Progenitor cell of endocrine pancreas (in vitro differentiated cells): ENCODE results near the gene FAM3B. TPM values are rescaled to one million over a fixed set of nuclear protein-coding genes. Genes with fewer than 3 reads are reported as not detected.

Experiments
- DNase-seq: peaks from one replicate; pipeline ENCODE4 v3.0.0; 2021; ENCODE audit warnings: low spot score; ENCODE audit not compliant: unreplicated experiment
- H3K27ac Mint-ChIP-seq: 2 replicates; pipeline ENCODE4 v1.8.0; 2021; ENCODE audit warnings: mild to moderate bottlenecking, moderate library complexity, mixed read lengths
- H3K27me3 Mint-ChIP-seq: 2 replicates; pipeline ENCODE4 v1.8.0; 2021; ENCODE audit warnings: mixed read lengths
- H3K36me3 Mint-ChIP-seq: 2 replicates; pipeline ENCODE4 v1.8.0; 2022; ENCODE audit warnings: mixed read lengths; ENCODE audit not compliant: insufficient read depth
- H3K4me1 Mint-ChIP-seq: 2 replicates; pipeline ENCODE4 v1.8.0; 2021; ENCODE audit warnings: low read depth, mixed read lengths
- H3K4me3 Mint-ChIP-seq: 2 replicates; pipeline ENCODE4 v1.8.0; 2021; ENCODE audit warnings: low read depth, mild to moderate bottlenecking, moderate library complexity, mixed read lengths
- H3K9me3 Mint-ChIP-seq: 2 replicates; pipeline ENCODE4 v1.8.0; 2021; ENCODE audit warnings: low read depth, mixed read lengths
- total RNA-seq: library from RNA; stranded (reverse); gene quantifications from 2 replicates; pipeline ENCODE4 v1.2.1, GENCODE V29; 2021
- TF ChIP-seq, protein P1 (sequence below): fragments of 200-600 bp; sonication (generic); IDR thresholded peaks from one replicate; pipeline ENCODE4 v1.5.0; 2021; ENCODE audit warnings: antibody characterized with exemption, mild to moderate bottlenecking; ENCODE audit not compliant: unreplicated experiment

FAM3B gene
- total RNA-seq, 1 donor from 2014 or later, result 8.2 TPM

DNA sequence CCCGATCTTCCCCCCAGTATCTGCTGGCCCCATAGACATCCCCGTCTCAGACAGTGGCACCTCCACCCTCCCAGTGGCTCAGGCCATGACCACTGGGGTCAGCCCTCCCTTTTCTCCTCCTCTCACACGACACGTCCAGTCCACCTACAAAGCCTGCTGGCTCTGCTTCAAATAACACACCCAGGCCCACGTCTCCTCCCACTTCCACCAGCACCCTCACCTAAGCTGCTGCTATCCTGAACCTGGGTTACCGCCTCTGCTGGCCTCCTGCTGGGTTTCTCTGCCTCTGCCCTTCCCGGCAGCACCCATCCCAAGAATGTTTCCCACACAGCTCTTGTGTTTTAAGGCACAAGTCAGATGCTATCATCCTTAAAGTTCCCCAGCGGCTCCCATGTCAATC, 71.2 kb downstream of the FAM3B start:
- no peak for DNase-seq
- Mint-ChIP-seq H3K4me1 (no peaks in the 10 kb centered on the region), H3K27ac (no peak overlapping the region), H3K36me3 (no peaks in the 10 kb centered on the region), H3K9me3 (no peaks in the 10 kb centered on the region), H3K27me3 (peaks cover 17% of the 10 kb centered on the region), H3K4me3 (no peak overlapping the region)
- TF ChIP-seq, protein P1, sequence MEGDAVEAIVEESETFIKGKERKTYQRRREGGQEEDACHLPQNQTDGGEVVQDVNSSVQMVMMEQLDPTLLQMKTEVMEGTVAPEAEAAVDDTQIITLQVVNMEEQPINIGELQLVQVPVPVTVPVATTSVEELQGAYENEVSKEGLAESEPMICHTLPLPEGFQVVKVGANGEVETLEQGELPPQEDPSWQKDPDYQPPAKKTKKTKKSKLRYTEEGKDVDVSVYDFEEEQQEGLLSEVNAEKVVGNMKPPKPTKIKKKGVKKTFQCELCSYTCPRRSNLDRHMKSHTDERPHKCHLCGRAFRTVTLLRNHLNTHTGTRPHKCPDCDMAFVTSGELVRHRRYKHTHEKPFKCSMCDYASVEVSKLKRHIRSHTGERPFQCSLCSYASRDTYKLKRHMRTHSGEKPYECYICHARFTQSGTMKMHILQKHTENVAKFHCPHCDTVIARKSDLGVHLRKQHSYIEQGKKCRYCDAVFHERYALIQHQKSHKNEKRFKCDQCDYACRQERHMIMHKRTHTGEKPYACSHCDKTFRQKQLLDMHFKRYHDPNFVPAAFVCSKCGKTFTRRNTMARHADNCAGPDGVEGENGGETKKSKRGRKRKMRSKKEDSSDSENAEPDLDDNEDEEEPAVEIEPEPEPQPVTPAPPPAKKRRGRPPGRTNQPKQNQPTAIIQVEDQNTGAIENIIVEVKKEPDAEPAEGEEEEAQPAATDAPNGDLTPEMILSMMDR, result no peak

DNA sequence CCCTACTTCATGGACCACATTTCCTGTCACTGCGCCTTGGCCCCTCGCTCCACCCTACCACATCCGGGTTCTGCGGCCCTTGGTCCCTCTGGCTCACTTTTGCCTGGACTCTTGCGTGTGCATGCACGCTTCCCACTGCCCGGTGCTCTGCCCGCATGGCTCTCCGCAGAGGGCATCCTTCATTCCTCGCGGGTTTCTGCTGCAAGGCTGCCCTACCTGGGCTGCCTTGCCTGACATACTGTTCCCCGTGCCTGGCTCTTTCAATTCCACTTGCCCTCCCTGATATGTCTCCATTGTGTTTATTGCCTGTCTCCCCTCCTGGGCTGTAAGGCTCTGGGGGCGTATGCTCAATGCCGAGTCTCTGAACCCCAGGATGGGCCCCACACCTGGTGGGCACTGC, 71.7 kb downstream of the FAM3B start:
- H3K9me3 Mint-ChIP-seq, result no peaks in the 10 kb centered on the region
- H3K4me3 Mint-ChIP-seq, result no peak overlapping the region
- peak overlapping the region; percentile 79 for H3K27ac Mint-ChIP-seq
- H3K4me1 Mint-ChIP-seq, result no peaks in the 10 kb centered on the region
- TF ChIP-seq, protein P1, result no peak
- no peak for DNase-seq
- H3K27me3 Mint-ChIP-seq, result peaks cover 18% of the 10 kb centered on the region
- H3K36me3 Mint-ChIP-seq, result no peaks in the 10 kb centered on the region

DNA sequence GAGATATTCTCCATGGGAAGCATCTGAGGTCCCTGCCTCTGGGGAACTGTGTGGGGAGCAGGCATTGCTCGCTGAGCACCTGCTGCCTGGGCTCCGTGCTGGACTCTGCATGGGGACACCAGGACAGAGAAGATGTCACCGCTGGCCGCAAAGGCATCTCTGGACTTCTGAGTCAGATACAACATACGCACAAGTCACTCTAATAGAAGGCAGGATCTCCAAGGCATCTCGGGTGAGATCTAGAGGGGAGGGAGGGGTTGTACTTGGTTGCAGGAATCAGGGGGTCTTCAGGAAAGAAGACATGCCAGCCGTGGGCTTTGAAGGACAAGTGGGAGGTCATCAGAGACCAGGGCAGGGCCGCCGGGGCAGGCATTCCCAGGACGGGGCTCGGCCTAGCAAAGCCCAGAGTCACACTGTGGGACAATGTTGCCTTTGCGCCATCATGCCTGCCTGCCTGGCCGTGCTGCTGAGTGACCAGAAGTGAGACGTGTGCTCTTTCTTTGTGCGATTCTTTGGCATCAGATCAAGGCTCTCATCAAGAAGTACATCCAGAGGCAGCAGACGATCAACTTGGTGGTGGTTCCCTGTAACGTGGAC, 73.5 kb downstream of the FAM3B start:
- TF ChIP-seq, protein P1, result no peak
- Mint-ChIP-seq H3K27ac (no peak overlapping the region), H3K27me3 (peaks cover 32% of the 10 kb centered on the region), H3K36me3 (no peaks in the 10 kb centered on the region), H3K4me3 (no peak overlapping the region), H3K9me3 (no peaks in the 10 kb centered on the region), H3K4me1 (no peaks in the 10 kb centered on the region)
- no peak for DNase-seq

DNA sequence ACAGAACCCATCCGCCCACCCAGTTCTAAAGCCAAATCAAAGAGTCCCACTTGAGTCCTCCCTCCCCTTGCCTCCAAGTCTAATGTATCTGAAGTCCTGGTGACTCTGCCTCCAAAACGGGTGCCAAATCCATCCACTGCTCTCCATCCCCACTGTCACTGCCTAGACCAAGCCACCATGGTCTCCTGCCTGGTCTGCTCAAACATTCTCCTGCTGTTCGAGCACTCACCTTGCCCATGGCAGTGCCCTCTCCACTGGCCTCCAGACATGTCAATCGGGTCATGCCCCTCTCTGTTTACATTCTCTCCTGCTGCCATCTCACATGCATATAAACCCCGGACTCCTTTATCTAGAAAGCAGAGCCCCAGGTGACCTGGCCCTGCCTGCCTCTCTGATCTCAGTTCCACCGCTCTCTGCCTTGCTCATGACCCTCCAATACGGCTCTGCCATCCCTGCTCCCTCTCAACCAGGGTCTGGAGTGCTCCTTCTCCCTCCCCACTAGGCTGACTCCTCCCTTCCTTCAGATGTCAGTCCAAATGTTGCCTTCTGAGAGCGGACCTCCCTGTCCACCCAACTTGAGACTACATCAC, 77.4 kb downstream of the FAM3B start:
- no peak for DNase-seq
- Mint-ChIP-seq H3K27me3 (peaks cover 23% of the 10 kb centered on the region), H3K4me1 (no peaks in the 10 kb centered on the region), H3K9me3 (no peaks in the 10 kb centered on the region), H3K4me3 (no peak overlapping the region), H3K27ac (no peak overlapping the region), H3K36me3 (no peaks in the 10 kb centered on the region)
- TF ChIP-seq, protein P1, result no peak

DNA sequence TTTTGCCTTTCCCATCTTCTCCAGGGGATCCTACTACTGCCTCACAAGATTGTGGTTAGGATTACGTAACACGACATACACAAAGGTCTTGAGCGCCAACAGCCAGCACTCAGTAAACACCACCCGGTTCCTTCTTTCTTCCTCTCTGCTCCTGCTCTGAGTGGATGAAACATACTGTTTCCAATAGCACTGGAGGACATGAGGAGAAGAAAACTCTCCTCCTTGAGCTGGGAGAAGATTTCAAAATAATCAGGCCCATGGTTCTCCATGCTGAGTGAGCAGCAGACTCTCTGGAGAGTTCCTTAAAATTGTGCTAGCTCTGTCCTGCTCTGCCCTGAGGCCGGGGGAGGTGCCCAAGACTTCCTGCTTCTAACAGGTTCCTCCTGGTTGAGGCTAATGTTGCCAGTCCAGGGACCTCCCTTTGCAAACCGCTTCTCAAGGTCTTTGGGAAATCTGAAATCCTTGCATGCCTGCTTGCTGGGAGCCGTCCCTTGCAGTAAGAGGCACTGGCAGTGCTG, 80.0 kb downstream of the FAM3B start:
- H3K4me1 Mint-ChIP-seq, result no peaks in the 10 kb centered on the region

More for the DNA sequence above, 80.0 kb downstream of the FAM3B start:
- no peaks in the 10 kb centered on the region for H3K36me3 Mint-ChIP-seq
- H3K27me3 Mint-ChIP-seq, result peaks cover 23% of the 10 kb centered on the region
- DNase-seq, result no peak
- H3K4me3 Mint-ChIP-seq, result no peak overlapping the region
- TF ChIP-seq, protein P1, result no peak
- H3K9me3 Mint-ChIP-seq, result no peaks in the 10 kb centered on the region
- H3K27ac Mint-ChIP-seq, result no peak overlapping the region
